ENCODE results near the gene ECI1.

DNA sequence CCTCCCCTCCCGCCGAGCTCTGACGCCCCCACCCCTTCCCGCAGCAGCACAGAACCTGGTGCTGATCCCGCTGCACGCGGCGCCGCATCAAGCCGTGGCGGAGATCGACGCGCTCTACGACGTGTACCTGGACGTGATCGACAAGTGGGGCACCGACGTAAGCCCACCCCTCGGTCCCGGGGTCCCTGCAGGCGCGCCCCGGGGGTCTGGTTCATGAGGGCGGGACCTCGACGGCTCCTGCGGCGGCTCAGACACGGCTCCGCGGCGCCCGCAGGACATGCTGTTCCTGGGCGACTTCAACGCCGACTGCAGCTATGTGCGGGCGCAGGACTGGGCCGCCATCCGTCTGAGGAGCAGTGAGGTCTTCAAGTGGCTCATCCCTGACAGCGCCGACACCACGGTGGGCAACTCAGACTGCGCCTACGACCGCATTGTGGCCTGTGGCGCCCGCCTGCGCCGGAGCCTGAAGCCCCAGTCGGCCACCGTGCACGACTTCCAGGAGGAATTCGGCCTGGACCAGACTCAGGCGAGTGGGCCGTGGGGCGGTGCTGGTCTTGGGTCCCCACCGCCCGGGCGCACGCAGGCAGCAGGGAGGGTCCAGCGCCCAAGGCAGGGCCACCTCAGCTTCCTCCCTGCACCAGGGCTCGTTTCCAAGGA is 13.8 kb downstream of the ECI1 start:
- no peak for TF ChIP-seq POLR2AphosphoS5 (IDR thresholded peaks at IDR 0.05; ENCODE audit: low read depth)
- TF ChIP-seq, protein P1, sequence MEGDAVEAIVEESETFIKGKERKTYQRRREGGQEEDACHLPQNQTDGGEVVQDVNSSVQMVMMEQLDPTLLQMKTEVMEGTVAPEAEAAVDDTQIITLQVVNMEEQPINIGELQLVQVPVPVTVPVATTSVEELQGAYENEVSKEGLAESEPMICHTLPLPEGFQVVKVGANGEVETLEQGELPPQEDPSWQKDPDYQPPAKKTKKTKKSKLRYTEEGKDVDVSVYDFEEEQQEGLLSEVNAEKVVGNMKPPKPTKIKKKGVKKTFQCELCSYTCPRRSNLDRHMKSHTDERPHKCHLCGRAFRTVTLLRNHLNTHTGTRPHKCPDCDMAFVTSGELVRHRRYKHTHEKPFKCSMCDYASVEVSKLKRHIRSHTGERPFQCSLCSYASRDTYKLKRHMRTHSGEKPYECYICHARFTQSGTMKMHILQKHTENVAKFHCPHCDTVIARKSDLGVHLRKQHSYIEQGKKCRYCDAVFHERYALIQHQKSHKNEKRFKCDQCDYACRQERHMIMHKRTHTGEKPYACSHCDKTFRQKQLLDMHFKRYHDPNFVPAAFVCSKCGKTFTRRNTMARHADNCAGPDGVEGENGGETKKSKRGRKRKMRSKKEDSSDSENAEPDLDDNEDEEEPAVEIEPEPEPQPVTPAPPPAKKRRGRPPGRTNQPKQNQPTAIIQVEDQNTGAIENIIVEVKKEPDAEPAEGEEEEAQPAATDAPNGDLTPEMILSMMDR (conservative IDR thresholded peaks at IDR 0.05; ENCODE audit: low read depth in 2 of 2) = no peak

All from GM23338 (cell line).